Retinal pigment epithelial cell (primary cell): ENCODE measurements around the gene MRPL53.

ENCODE experiments used
- DNase-seq: peaks from one replicate; pipeline ENCODE4 v3.0.0-alpha.2; 2010; ENCODE audit warnings: low read depth
- H3K4me3 ChIP-seq: 2 replicates; pipeline ENCODE4 v1.5.1; 2011; ENCODE audit warnings: mild to moderate bottlenecking, low read length, control low read depth, moderate library complexity
- TF ChIP-seq, protein P1 (sequence below): conservative IDR thresholded peaks from 2 replicates; pipeline ENCODE4 v1.5.1; 2011; ENCODE audit warnings: low read depth, low read length, control low read depth, inconsistent platforms

The MRPL53 gene

DNA sequence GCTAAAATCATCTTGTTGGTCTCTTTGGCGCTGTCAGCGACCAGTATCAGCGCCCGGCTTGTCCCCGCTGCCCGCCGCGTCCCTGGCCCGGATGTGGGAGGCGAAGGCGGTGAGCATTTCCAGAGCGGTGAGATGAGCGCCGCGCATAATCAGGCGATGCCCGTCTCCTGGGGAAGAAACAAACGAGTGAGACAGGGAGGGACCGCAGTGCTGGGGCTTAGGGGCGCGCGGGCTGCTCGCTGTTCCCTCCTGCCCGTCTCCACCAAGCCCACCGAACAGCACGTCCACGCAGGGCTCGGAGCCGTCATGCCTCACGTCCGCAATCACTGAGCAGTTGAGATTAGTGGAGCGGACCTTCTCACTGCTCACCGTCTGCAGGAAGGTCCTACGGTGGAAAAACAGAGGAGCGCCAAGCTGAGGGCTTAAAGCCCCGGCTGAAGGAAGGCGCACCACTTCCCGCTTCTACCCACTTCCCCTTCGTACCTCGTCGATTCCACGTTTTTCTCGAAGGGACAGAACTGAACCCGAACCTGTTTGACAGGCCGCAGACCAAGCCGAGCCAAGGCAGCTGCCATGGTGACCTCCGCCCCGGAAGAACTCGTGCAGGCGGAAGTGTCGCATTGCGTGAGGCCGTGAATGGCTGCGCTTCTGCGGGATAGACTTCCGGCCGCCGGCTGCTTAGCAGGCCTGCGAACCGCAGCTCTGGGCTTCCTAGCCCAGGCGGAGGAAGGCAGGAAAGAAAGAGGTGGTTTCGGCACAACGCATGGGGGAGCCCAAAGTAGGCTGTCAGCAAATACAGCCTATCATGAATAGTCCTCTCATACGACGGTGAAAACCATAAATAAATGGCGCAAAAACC, at the start of gene MRPL53:
Gene MRPL53, minus strand, starts transcription at position 595 of the 859 bp plus-strand sequence. Its CDS starts 20 bp downstream, at position 575.
- TF ChIP-seq, protein P1, sequence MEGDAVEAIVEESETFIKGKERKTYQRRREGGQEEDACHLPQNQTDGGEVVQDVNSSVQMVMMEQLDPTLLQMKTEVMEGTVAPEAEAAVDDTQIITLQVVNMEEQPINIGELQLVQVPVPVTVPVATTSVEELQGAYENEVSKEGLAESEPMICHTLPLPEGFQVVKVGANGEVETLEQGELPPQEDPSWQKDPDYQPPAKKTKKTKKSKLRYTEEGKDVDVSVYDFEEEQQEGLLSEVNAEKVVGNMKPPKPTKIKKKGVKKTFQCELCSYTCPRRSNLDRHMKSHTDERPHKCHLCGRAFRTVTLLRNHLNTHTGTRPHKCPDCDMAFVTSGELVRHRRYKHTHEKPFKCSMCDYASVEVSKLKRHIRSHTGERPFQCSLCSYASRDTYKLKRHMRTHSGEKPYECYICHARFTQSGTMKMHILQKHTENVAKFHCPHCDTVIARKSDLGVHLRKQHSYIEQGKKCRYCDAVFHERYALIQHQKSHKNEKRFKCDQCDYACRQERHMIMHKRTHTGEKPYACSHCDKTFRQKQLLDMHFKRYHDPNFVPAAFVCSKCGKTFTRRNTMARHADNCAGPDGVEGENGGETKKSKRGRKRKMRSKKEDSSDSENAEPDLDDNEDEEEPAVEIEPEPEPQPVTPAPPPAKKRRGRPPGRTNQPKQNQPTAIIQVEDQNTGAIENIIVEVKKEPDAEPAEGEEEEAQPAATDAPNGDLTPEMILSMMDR, result no peak
- H3K4me3 ChIP-seq, result peak within 1 kb of the TSS; percentile 68
- peak; percentile 71 for DNase-seq

DNA sequence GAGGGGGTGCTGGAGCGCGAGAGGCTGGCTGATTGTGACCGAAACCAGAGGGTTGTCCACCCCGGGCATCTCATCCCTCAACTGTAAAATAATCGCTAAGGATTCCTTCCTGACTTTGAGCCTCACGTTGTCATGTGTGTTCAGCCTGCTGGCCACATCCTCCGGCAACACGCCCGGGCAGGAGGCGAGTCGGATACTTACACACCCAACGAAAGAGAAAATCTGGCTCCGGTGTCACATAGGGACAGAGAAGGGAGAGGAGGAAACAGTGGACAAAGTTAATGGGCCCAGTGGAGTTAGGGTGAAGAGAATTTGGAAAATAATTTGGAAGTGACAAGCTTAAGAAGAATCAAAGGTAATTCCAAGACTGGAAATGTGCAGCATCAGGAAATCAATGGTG, 44.2 kb upstream of the MRPL53 start:
- TF ChIP-seq, protein P1, result no peak
- no peak overlapping the region for H3K4me3 ChIP-seq
- DNase-seq, result no peak

DNA sequence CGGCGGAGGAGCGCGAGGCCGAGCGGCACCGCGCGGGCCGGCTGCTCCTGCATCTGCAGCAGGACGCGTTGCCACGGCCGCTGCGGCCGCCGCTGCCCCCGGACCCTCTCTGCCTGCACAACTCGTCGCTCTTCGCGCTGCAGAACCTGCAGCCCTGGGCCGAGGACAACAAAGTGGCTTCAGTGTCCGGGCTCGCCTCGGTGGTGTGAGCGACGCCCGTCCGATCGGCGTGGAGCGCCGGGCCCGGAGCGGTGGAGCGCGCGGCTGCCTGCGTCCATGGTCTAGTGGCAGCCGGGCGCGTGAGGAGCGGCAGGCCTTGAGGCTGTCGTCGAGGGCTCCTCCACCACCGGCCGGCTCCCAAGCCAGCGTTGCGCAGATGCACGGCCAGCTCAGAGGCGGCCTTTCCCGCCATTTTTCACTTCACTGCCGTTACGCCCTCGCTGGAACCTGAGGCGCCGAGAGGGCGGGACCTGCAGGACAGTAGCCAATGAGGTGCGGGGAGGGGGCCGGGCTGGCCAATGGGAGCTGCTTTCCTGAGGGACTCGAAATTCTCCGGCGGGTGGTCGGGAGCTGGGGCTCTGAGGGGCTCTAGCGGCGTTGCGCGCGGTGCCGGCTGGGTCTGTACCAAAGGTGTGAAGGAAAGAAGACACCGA, 43.6 kb upstream of the MRPL53 start:
- no peak for DNase-seq
- no peak overlapping the region for H3K4me3 ChIP-seq

DNA sequence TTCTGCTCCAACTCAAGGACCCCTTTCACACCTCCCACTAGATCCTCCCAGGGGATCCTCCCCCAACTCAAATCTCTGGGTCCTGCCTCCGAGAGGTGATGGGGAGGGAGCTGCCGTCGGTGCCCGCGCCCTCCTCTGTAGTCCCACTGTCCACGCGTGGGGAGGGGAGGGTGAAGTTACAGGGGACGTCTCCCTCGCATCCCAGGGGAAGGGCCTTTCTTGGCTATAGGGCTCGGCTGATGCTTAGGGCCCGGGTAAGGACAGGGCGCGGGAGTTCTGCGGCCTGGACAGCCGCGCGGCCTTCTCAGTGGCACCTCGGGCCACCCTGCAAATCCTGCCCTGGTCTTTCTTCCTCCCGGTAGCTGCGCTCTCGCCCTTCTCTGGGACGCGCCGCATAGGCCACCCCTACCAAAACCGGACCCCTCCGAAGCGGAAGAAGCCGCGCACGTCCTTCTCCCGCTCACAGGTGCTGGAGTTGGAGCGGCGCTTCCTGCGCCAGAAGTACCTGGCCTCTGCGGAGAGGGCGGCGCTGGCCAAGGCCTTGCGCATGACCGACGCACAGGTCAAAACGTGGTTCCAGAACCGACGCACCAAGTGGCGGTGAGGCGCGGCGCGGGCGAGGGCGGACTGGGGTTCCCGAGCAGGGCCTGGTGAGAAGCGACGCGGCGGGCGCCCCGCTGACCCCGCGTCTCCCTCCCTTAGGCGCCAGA, 42.9 kb upstream of the MRPL53 start:
- H3K4me3 ChIP-seq, result no peak overlapping the region
- DNase-seq, result no peak
- TF ChIP-seq, protein P1, result no peak

More for the DNA sequence above, 43.6 kb upstream of the MRPL53 start:
- TF ChIP-seq, protein P1, result no peak

DNA sequence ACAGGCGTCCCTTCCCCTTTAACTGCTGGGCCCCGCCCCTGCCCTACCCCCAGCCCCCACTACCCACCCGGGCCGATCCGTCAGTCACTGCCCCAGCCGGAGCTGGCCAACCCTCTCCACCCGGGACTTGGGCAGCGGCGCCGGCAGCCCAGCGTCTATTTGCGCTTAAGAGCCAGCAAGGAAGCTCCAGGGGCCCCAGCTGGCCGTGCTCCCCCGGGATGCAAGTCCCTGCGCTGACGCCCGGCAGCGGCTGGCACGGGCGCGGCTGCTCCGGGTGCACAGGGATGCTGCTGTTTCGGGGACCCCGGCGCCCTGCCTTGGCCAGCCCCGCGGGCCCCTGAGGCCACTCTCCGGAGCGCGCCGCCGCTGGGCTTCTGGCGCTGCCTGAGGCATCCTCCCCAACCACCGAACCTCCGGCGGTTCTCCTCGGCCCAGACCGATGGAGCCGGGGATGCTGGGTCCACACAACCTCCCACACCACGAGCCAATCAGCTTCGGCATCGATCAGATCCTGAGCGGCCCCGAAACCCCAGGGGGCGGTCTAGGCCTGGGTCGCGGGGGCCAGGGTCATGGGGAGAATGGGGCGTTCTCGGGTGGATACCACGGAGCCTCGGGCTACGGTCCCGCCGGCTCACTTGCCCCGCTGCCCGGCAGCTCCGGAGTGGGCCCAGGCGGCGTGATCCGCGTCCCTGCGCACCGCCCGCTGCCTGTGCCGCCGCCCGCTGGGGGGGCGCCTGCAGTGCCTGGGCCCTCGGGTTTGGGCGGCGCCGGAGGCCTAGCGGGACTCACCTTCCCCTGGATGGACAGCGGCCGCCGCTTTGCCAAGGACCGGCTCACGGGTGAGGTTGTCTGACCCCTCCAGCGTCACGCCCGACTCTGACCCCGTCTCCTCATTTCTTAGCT, 42.1 kb upstream of the MRPL53 start, which contains the start of gene TLX2:
Gene TLX2, plus strand, starts transcription at position 83 of the 903 bp plus-strand sequence. Its CDS starts 357 bp downstream, at position 440.
- TF ChIP-seq, protein P1, result no peak
- no peak within 1 kb of the TSS for H3K4me3 ChIP-seq
- no peak for DNase-seq

DNA sequence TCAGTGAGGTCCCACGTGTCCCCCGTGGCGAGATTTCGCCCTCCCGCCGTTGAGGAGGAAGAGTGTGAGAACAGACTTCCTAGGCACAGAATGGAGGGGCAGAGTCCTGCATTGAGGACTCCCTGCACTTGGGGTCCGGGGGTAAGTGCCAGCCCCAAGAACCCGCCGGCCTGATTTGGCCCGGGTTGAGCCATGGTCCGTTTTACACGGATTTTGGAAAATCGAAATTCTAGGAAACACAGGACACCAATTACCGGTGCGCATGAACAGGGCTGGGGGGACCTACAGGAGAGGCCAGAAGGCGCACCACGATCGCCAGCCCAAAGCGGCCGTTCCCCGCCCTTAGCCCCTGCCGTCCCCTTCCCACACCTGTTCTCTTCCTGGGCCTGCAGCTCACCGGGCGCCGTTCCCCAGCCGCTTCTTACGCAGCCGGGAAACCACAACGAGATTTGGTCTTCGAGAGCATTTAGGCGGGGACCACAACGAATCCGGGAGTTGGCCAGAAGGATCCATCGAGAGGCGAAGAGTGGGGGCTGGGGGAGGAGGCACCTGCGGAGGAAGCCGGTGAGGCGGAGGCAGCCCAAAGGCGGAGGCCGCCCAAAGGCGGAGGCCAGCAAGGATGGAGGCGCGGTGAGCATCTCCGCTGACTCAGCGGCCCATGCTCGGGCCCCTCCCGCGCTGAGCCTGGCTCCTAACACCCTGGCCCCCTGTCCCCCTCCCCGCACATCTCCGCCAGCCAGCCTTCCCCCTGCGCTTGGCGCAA, 41.3 kb upstream of the MRPL53 start:
- no peak overlapping the region for H3K4me3 ChIP-seq
- TF ChIP-seq, protein P1, result no peak
- DNase-seq, result no peak
